H9 (cell line): ENCODE data around the gene KRTAP10-4. TPM values are rescaled to one million over a fixed set of nuclear protein-coding genes. Genes with fewer than 3 reads are reported as not detected.

ENCODE experiments used
- DNase-seq: peaks from one replicate; pipeline ENCODE4 v3.0.0-alpha.2; 2017
- H2AFZ ChIP-seq: one replicate; pipeline ENCODE4 v1.6.1; 2013; ENCODE audit warnings: mild to moderate bottlenecking, low read length, control low read depth, moderate library complexity
- H2AK5ac ChIP-seq: 2 replicates; pipeline ENCODE4 v1.6.1; 2013; ENCODE audit warnings: low read length, control low read depth, mixed read lengths; ENCODE audit not compliant: insufficient read length
- H2BK120ac ChIP-seq: one replicate; pipeline ENCODE4 v1.6.1; 2013; ENCODE audit warnings: low read depth, mild to moderate bottlenecking, low read length, control low read depth, inconsistent platforms; ENCODE audit not compliant: poor library complexity, severe bottlenecking
- H2BK12ac ChIP-seq: 2 replicates; pipeline ENCODE4 v1.6.1; 2013; ENCODE audit warnings: low read length, control low read depth, mixed read lengths, low read depth; ENCODE audit not compliant: insufficient read length
- H2BK15ac ChIP-seq: 2 replicates; pipeline ENCODE4 v1.6.1; 2013; ENCODE audit warnings: low read depth, low read length, control low read depth
- H2BK20ac ChIP-seq: one replicate; pipeline ENCODE4 v1.6.1; 2013; ENCODE audit warnings: low read depth, mild to moderate bottlenecking, low read length, control low read depth, inconsistent platforms; ENCODE audit not compliant: poor library complexity, severe bottlenecking
- H2BK5ac ChIP-seq: 2 replicates; pipeline ENCODE4 v1.6.1; 2013; ENCODE audit warnings: low read length, control low read depth, mixed read lengths; ENCODE audit not compliant: insufficient read length
- H3K14ac ChIP-seq: 2 replicates; pipeline ENCODE4 v1.6.1; 2013; ENCODE audit warnings: low read length, control low read depth; ENCODE audit not compliant: insufficient read depth
- H3K18ac ChIP-seq: 2 replicates; pipeline ENCODE4 v1.6.1; 2013; ENCODE audit warnings: low read depth, mild to moderate bottlenecking, mixed read lengths, low read length, control low read depth; ENCODE audit not compliant: insufficient read length
- H3K23ac ChIP-seq: 2 replicates; pipeline ENCODE4 v1.6.1; 2013; ENCODE audit warnings: low read length, control low read depth, mixed read lengths, low read depth; ENCODE audit not compliant: insufficient read length
- H3K23me2 ChIP-seq: 2 replicates; pipeline ENCODE4 v1.6.1; 2013; ENCODE audit warnings: low read depth, mild to moderate bottlenecking, mixed read lengths, low read length, control low read depth; ENCODE audit not compliant: insufficient read length, poor library complexity, severe bottlenecking
- H3K27ac ChIP-seq: 2 replicates; pipeline ENCODE4 v1.5.1; 2013; ENCODE audit warnings: low read length, control low read depth, mixed read lengths, low read depth; ENCODE audit not compliant: insufficient read length
- H3K27me3 ChIP-seq: 2 replicates; pipeline ENCODE4 v1.6.1; 2013; ENCODE audit warnings: low read length, control low read depth, inconsistent platforms; ENCODE audit not compliant: insufficient read depth
- H3K4ac ChIP-seq: 2 replicates; pipeline ENCODE4 v1.6.1; 2013; ENCODE audit warnings: low read depth, mild to moderate bottlenecking, control low read depth, inconsistent platforms, low read length, moderate library complexity
- H3K4me1 ChIP-seq: 2 replicates; pipeline ENCODE4 v1.6.1; 2013; ENCODE audit warnings: low read length, control low read depth, inconsistent platforms; ENCODE audit not compliant: insufficient read depth
- H3K4me2 ChIP-seq: 2 replicates; pipeline ENCODE4 v1.6.1; 2013; ENCODE audit warnings: low read length, control low read depth, mixed read lengths; ENCODE audit not compliant: insufficient read length, insufficient read depth
- H3K56ac ChIP-seq: 2 replicates; pipeline ENCODE4 v1.6.1; 2013; ENCODE audit warnings: low read depth, mild to moderate bottlenecking, mixed read lengths, low read length, control low read depth; ENCODE audit not compliant: insufficient read length
- H3K79me1 ChIP-seq: 2 replicates; pipeline ENCODE4 v1.6.1; 2013; ENCODE audit warnings: low read depth, mild to moderate bottlenecking, moderate library complexity, low read length, control low read depth, inconsistent platforms; ENCODE audit not compliant: insufficient read depth, poor library complexity, severe bottlenecking
- H3K79me2 ChIP-seq: 2 replicates; pipeline ENCODE4 v1.6.1; 2013; ENCODE audit warnings: low read length, control low read depth, inconsistent platforms; ENCODE audit not compliant: insufficient read depth
- H3K9ac ChIP-seq: 2 replicates; pipeline ENCODE4 v1.6.1; 2013; ENCODE audit warnings: low read length, control low read depth, mixed read lengths; ENCODE audit not compliant: insufficient read length; ENCODE audit errors: extremely low read depth
- H3K9me3 ChIP-seq: one replicate; pipeline ENCODE4 v1.6.1; 2013; ENCODE audit warnings: low read depth, low read length, inconsistent platforms; ENCODE audit not compliant: control insufficient read depth
- H3T11ph ChIP-seq: one replicate; pipeline ENCODE4 v1.6.1; 2013; ENCODE audit warnings: mild to moderate bottlenecking, low read length, control low read depth, inconsistent platforms
- H4K20me1 ChIP-seq: one replicate; pipeline ENCODE4 v1.6.1; 2013; ENCODE audit not compliant: control insufficient read depth, insufficient read length, insufficient read depth
- H4K5ac ChIP-seq: 2 replicates; pipeline ENCODE4 v1.6.1; 2013; ENCODE audit warnings: low read depth, mild to moderate bottlenecking, mixed read lengths, low read length, control low read depth; ENCODE audit not compliant: insufficient read length
- H4K8ac ChIP-seq: replicated peaks from 2 replicates; pipeline ENCODE4 v1.6.1; 2013; ENCODE audit warnings: low read length, control low read depth, mixed read lengths, low read depth; ENCODE audit not compliant: insufficient read length
- H4K91ac ChIP-seq: 2 replicates; pipeline ENCODE4 v1.6.1; 2013; ENCODE audit warnings: low read depth, mild to moderate bottlenecking, moderate library complexity, mixed read lengths, low read length, control low read depth; ENCODE audit not compliant: insufficient read length
- H3K27ac Mint-ChIP-seq, 3 experiments: 2 replicates in 2 of 3; 3 replicates in 1 of 3; pipeline ENCODE4 v1.8.0; 2020 to 2021; ENCODE audit warnings: mixed read lengths in 3 of 3, mild to moderate bottlenecking in 1 of 3, moderate library complexity in 1 of 3
- H3K27me3 Mint-ChIP-seq: 2 replicates; pipeline ENCODE4 v1.8.0; 2021; ENCODE audit warnings: low read depth, mild to moderate bottlenecking, moderate library complexity, mixed read lengths
- H3K36me3 Mint-ChIP-seq, 3 experiments: 2 replicates in 2 of 3; 3 replicates in 1 of 3; pipeline ENCODE4 v1.8.0; 2020 to 2021; ENCODE audit warnings: low read depth in 3 of 3, mixed read lengths in 3 of 3; ENCODE audit not compliant: insufficient read depth in 1 of 3
- H3K4me1 Mint-ChIP-seq, 2 experiments: 2 replicates each; pipeline ENCODE4 v1.8.0; 2020; ENCODE audit warnings: mixed read lengths in 2 of 2
- H3K4me3 Mint-ChIP-seq, 2 experiments: 2 replicates in 1 of 2; 3 replicates in 1 of 2; pipeline ENCODE4 v1.8.0; 2020 to 2021; ENCODE audit warnings: mild to moderate bottlenecking in 2 of 2, mixed read lengths in 2 of 2, moderate library complexity in 1 of 2
- H3K9me3 Mint-ChIP-seq, 2 experiments: 2 replicates in 1 of 2; 3 replicates in 1 of 2; pipeline ENCODE4 v1.8.0; 2020; ENCODE audit warnings: mild to moderate bottlenecking in 2 of 2, mixed read lengths in 2 of 2, moderate library complexity in 1 of 2
- CTCF ChIP-seq: fragments of 200-600 bp; sonication (generic); conservative IDR thresholded peaks from 3 replicates; pipeline ENCODE4 v1.8.0; 2021; ENCODE audit warnings: antibody characterized with exemption, mild to moderate bottlenecking
- WGBS: extraction: QIAGEN DNeasy Blood & Tissue Kit; methylation state at CpG from one replicate; pipeline ENCODE4 v1.1.7; 2013; ENCODE audit warnings: missing lambda C conversion rate, low lambda C conversion rate, mixed read lengths; ENCODE audit not compliant: insufficient read length; ENCODE audit errors: extremely low coverage; 5-methylcytosine and 5-hydroxymethylcytosine counted together
- total RNA-seq: library from RNA; stranded (reverse); gene quantifications from 2 replicates; pipeline ENCODE4 v1.2.1, GENCODE V29; 2021

Gene KRTAP10-4
- total RNA-seq, 1 experiment from 2014 or later = not detected

- no CpG with 5 or more reads among the region's 13 CpGs for whole genome bisulfite sequencing
- Mint-ChIP-seq H3K4me1 (peaks cover 46 to 54% of the 10 kb centered on the region in 2 experiments), H3K9me3 (peaks cover 10 to 20% of the 10 kb centered on the region in 2 experiments; a peak in 4 of 5 replicates), H3K36me3 (peaks cover 0 to 19% (median 9%) of the 10 kb centered on the region in 3 experiments; a peak in 3 of 7 replicates), H3K4me3 (no peak overlapping the region), H3K27me3 (peaks cover 3% of the 10 kb centered on the region), H3K27ac (peak overlapping the region in 2 of 3 experiments; percentile 78 to 87; a peak in 5 of 7 replicates)
- H3K56ac ChIP-seq = no peak overlapping the region
- H3K23me2 ChIP-seq = no peaks in the 10 kb centered on the region
- H2BK120ac ChIP-seq = no peak overlapping the region
- no peak overlapping the region for H2AFZ ChIP-seq
- no peak overlapping the region for H2AK5ac ChIP-seq
- no peaks in the 10 kb centered on the region for H3K79me1 ChIP-seq
- no peak overlapping the region for H3K23ac ChIP-seq
- peaks cover 6% of the 10 kb centered on the region; the same call in 1 of the 2 replicates for H3K4me1 ChIP-seq
- H3K79me2 ChIP-seq = no peaks in the 10 kb centered on the region
- H2BK5ac ChIP-seq = no peak overlapping the region
- H2BK12ac ChIP-seq = no peak overlapping the region
- H3K27me3 ChIP-seq = no peaks in the 10 kb centered on the region
- H4K20me1 ChIP-seq = no peaks in the 10 kb centered on the region
- H3K18ac ChIP-seq = peak overlapping the region; percentile 89
- DNase-seq = no peak
- no peaks in the 10 kb centered on the region for H3K9me3 ChIP-seq
- H3T11ph ChIP-seq = peak overlapping the region; percentile 20
- peak overlapping the region; percentile 7 for H3K27ac ChIP-seq
- no peak overlapping the region for H2BK15ac ChIP-seq
- H4K5ac ChIP-seq = no peak overlapping the region
- H3K14ac ChIP-seq = peak overlapping the region; percentile 59; the same call in 1 of the 2 replicates
- no peak overlapping the region for H3K9ac ChIP-seq
- no peak overlapping the region for H2BK20ac ChIP-seq
- no peak overlapping the region for H4K8ac ChIP-seq
- TF ChIP-seq CTCF = no peak
- H4K91ac ChIP-seq = no peak overlapping the region
- H3K4ac ChIP-seq = peak overlapping the region; percentile 3; the same call in 1 of the 2 replicates
- no peak overlapping the region for H3K4me2 ChIP-seq
Observed at GRCh38 chr21:44548381-44548780, 25.1 kb upstream of the KRTAP10-4 start.
